ENCODE measurements around the gene PSENEN. TPM values are rescaled to one million over a fixed set of nuclear protein-coding genes. Genes with fewer than 3 reads are reported as not detected.

Gene PSENEN
- total RNA-seq = 10 to 100 TPM; 14.8 to 19.3 TPM

GRCh38 chr19:35745328-35746086 is at the start of gene PSENEN, which contains the start of gene U2AF1L4:
PSENEN (plus strand) TSS chr19:35745651; CDS start chr19:35745931, 280 bp downstream.
U2AF1L4 (minus strand) TSS chr19:35745418; CDS start chr19:35745391, 27 bp downstream.

GRCh38 chr19:35704218-35704617 is 41.2 kb upstream of the PSENEN start, which contains the start of gene ZBTB32:
ZBTB32 (plus strand) TSS chr19:35704558; CDS start chr19:35714627, 10,069 bp downstream.

GRCh38 chr19:35717665-35718344 is 27.6 kb upstream of the PSENEN start, which contains the start of gene KMT2B:
KMT2B (plus strand) TSS chr19:35718003; CDS start chr19:35718019, 16 bp downstream.

GRCh38 chr19:35742121-35742724 is 3.2 kb upstream of the PSENEN start, which contains the start of gene IGFLR1:
IGFLR1 (minus strand) TSS chr19:35742452; CDS start chr19:35741180, 1,272 bp downstream.

GRCh38 chr19:35748106-35749020 is 2.9 kb downstream of the PSENEN start, which contains the start of gene LIN37:
LIN37 (plus strand) TSS chr19:35748576; CDS start chr19:35748725, 149 bp downstream.

GRCh38 chr19:35756377-35757230 is 11.2 kb downstream of the PSENEN start, which contains the start of gene HSPB6:
HSPB6 (minus strand) TSS chr19:35757029; CDS start chr19:35757008, 21 bp downstream.

GRCh38 chr19:35757749-35758608 is 12.5 kb downstream of the PSENEN start, which contains the start of gene PROSER3:
PROSER3 (plus strand) TSS chr19:35758176; CDS start chr19:35758216, 40 bp downstream.

GRCh38 chr19:35775298-35776101 is 30.0 kb downstream of the PSENEN start, which contains the start of gene ARHGAP33:
ARHGAP33 (plus strand) TSS chr19:35775564; CDS start chr19:35775659, 95 bp downstream.

Other genes with a start within 250 kb of the PSENEN start
- gene DMKN, start 232.0 kb upstream of the PSENEN start, total RNA-seq = 1 to 10 TPM; 2.0 to 6.2 TPM
- under 1 TPM in 1 of 2 donors, not detected in 1; under 0.01 TPM for gene SBSN, start 217.3 kb upstream of the PSENEN start, total RNA-seq
- gene GAPDHS, start 212.2 kb upstream of the PSENEN start, total RNA-seq = 10 to 100 TPM in 1 of 2 donors, 1 to 10 TPM in 1; 5.9 to 10.3 TPM
- 100 to 1,000 TPM; 118 to 126 TPM for gene TMEM147, start 200.0 kb upstream of the PSENEN start, total RNA-seq
- gene ATP4A, start 182.0 kb upstream of the PSENEN start, total RNA-seq = not detected
- gene PMIS2, start 159.5 kb upstream of the PSENEN start, total RNA-seq = not detected
- gene HAUS5, start 132.9 kb upstream of the PSENEN start, total RNA-seq = 10 to 100 TPM in 1 of 2 donors, 1 to 10 TPM in 1; 6.5 to 11.3 TPM
- 10 to 100 TPM; 58.5 to 63.6 TPM for gene RBM42, start 116.6 kb upstream of the PSENEN start, total RNA-seq
- gene ETV2, start 103.9 kb upstream of the PSENEN start, total RNA-seq = under 1 TPM in 1 of 2 donors, not detected in 1; 0.33 TPM
- gene COX6B1, start 97.3 kb upstream of the PSENEN start, total RNA-seq = 100 to 1,000 TPM; 272 to 275 TPM
- gene UPK1A, start 79.1 kb upstream of the PSENEN start, total RNA-seq = not detected
- gene ZBTB32, start 41.1 kb upstream of the PSENEN start, total RNA-seq = not detected
- 1 to 10 TPM; 7.6 to 8.3 TPM for gene KMT2B, start 27.6 kb upstream of the PSENEN start, total RNA-seq
- gene IGFLR1, start 3.2 kb upstream of the PSENEN start, total RNA-seq = 1 to 10 TPM in 1 of 2 donors, under 1 TPM in 1; 0.69 to 3.3 TPM
- gene U2AF1L4, start 233 bp upstream of the PSENEN start, total RNA-seq = 1 to 10 TPM; 2.8 to 6.0 TPM
- gene LIN37, start 2.9 kb downstream of the PSENEN start, total RNA-seq = 10 to 100 TPM; 11.0 to 13.1 TPM
- gene HSPB6, start 11.4 kb downstream of the PSENEN start, total RNA-seq = 1 to 10 TPM in 1 of 2 donors, under 1 TPM in 1; 0.67 to 1.7 TPM
- gene PROSER3, start 12.5 kb downstream of the PSENEN start, total RNA-seq = 1 to 10 TPM; 5.5 to 9.0 TPM
- 1 to 10 TPM; 1.3 to 7.9 TPM for gene ARHGAP33, start 29.9 kb downstream of the PSENEN start, total RNA-seq
- not detected for gene PRODH2, start 67.2 kb downstream of the PSENEN start, total RNA-seq
- gene NPHS1, start 106.9 kb downstream of the PSENEN start, total RNA-seq = not detected
- under 1 TPM; 0.33 to 0.34 TPM for gene KIRREL2, start 111.3 kb downstream of the PSENEN start, total RNA-seq
- 1 to 10 TPM in 1 of 2 donors, under 1 TPM in 1; under 0.01 to 2.1 TPM for gene APLP1, start 122.9 kb downstream of the PSENEN start, total RNA-seq
- gene NFKBID, start 154.9 kb downstream of the PSENEN start, total RNA-seq = 10 to 100 TPM in 1 of 2 donors, 1 to 10 TPM in 1; 3.1 to 20.6 TPM
- under 1 TPM in 1 of 2 donors, not detected in 1; 1.00 TPM for gene HCST, start 156.9 kb downstream of the PSENEN start, total RNA-seq
- not detected for gene TYROBP, start 162.6 kb downstream of the PSENEN start, total RNA-seq
- gene LRFN3, start 190.7 kb downstream of the PSENEN start, total RNA-seq = 1 to 10 TPM; 5.2 to 5.7 TPM
- 10 to 100 TPM in 1 of 2 donors, 1 to 10 TPM in 1; 9.6 to 20.6 TPM for gene SDHAF1, start 249.5 kb downstream of the PSENEN start, total RNA-seq